ENCODE results near the gene PRKN. TPM values are rescaled to one million over a fixed set of nuclear protein-coding genes. Genes with fewer than 3 reads are reported as not detected.
A peak's percentile ranks its signal among the peaks of the same experiment; 100 is the strongest.

PRKN gene
- total RNA-seq, 1 donor from 2014 or later, result 2.6 TPM

DNA sequence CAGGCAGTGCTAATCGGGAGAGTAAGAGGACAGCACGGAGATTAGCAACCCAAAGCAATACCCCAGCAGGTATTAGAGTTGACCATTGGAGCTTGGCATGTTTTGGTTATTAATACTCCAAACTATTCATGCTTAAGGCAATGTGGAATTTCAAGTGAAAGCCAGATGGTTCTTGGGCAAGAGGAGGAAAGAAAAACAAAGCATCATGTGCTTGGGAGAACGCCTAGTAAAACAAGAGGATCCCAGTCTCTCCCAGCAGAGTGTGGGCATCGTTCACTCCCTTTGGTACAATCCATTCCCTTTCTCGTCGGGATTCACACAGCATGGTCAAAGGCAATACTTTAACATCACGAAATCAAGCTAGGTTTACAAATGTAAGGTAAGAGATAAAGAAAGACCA lies 349.8 kb downstream of the PRKN start:
- intact Hi-C loops (cut with DNase I), result loop anchor here (2.0 kb wide), 1 partner anchor 13 kb away; no protein-coding TSS in a partner anchor
- no peak for TF ChIP-seq CTCF (IDR thresholded peaks at IDR 0.05)
- no peaks in the 10 kb centered on the region for H3K27me3 ChIP-seq
- no peak overlapping the region for H3K4me3 ChIP-seq
- DNase-seq (ENCODE audit: low spot score in 2 of 2), result no peak
- no peaks in the 10 kb centered on the region for H3K36me3 ChIP-seq
- H3K9me3 ChIP-seq, result no peaks in the 10 kb centered on the region
- peak overlapping the region; percentile 21 to 57 for H3K27ac ChIP-seq
- peaks cover 4 to 7% of the 10 kb centered on the region in 2 donors for H3K4me1 ChIP-seq

DNA sequence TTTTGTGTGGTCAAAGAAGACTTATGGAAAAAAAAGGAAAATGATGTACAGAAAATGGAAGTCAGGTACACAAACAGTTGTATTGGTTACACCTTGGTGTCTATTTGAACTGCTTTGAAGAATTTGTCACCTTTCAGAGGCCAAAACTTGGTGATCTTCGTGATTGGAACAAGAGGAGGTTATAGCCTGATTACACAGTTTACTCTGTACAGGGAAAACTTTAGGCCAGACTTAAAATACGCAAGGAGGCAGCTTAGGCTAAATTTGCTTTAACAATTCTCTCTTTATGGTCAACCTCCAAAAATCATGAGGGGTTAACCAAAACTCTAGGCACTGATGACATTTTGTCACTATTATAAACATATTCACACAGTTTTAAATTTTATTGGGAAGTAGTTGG lies 353.7 kb downstream of the PRKN start:
- no peak for TF ChIP-seq CTCF (IDR thresholded peaks at IDR 0.05)
- Histone ChIP-seq H3K27ac (no peak overlapping the region), H3K4me3 (no peak overlapping the region), H3K9me3 (no peaks in the 10 kb centered on the region), H3K36me3 (no peaks in the 10 kb centered on the region), H3K27me3 (no peaks in the 10 kb centered on the region), H3K4me1 (peaks cover 4 to 7% of the 10 kb centered on the region in 2 donors)
- intact Hi-C loops (cut with DNase I), result no loop called here
- DNase-seq (ENCODE audit: low spot score in 2 of 2), result no peak

DNA sequence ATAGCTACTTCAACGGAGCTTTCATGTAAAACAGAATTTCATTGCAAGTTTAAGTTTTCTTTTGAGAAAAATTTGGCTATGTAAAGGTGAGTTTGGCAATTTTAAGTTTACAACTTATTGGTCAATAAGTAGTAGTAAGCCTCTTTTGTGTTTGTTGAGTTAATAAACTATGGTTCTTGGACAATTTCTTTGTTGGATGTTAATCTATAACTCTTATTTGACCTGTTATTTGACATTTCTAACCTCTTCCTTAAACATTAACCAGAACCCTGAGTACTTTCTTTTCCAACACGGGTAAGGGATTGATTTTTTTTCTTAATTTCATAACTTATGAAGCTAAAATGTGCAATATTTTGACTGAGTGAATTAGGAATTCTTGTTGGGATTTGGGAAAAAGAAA lies 354.4 kb downstream of the PRKN start:
- Histone ChIP-seq H3K4me3 (no peak overlapping the region), H3K4me1 (peaks cover 1 to 4% of the 10 kb centered on the region in 2 donors), H3K9me3 (no peaks in the 10 kb centered on the region), H3K36me3 (no peaks in the 10 kb centered on the region), H3K27me3 (no peaks in the 10 kb centered on the region), H3K27ac (no peak overlapping the region)
- no peak for TF ChIP-seq CTCF (IDR thresholded peaks at IDR 0.05)
- intact Hi-C loops (cut with DNase I), result no loop called here
- no peak for DNase-seq (ENCODE audit: low spot score in 2 of 2)

GRCh38 chr6:162372106-162372505 lies 355.5 kb downstream of the PRKN start:
- Histone ChIP-seq H3K27ac (no peak overlapping the region), H3K4me3 (no peak overlapping the region), H3K9me3 (no peaks in the 10 kb centered on the region), H3K36me3 (no peaks in the 10 kb centered on the region), H3K4me1 (peaks cover 0 to under 1% of the 10 kb centered on the region in 2 donors), H3K27me3 (no peaks in the 10 kb centered on the region)
- intact Hi-C loops (cut with DNase I), result no loop called here
- TF ChIP-seq CTCF (IDR thresholded peaks at IDR 0.05), result no peak
- no peak for DNase-seq (ENCODE audit: low spot score in 2 of 2)

DNA sequence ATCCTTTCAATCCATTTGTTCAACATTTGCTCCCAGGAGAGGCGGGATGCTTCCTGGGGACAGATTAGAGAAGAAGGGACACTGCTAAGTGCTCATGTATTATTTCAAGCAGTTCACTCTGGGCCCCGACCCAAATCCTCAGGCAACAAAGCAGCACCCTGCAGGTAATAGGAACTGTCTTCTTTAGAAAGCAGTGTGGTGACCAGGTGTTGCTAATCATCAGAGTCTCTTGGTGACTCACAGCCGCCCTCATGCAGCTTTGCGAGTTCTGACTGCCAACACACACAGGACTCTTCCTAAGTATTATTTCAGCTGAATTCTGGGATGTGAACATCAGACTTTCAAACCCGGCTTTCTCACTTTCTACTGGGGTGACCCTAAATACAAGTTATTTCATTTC lies 356.4 kb downstream of the PRKN start:
- Histone ChIP-seq H3K36me3 (no peaks in the 10 kb centered on the region), H3K9me3 (no peaks in the 10 kb centered on the region), H3K27ac (no peak overlapping the region), H3K4me3 (no peak overlapping the region), H3K4me1 (no peaks in the 10 kb centered on the region), H3K27me3 (no peaks in the 10 kb centered on the region)
- no peak for DNase-seq (ENCODE audit: low spot score in 2 of 2)
- intact Hi-C loops (cut with DNase I), result no loop called here
- no peak for TF ChIP-seq CTCF (IDR thresholded peaks at IDR 0.05)

GRCh38 chr6:162369091-162369490 lies 358.5 kb downstream of the PRKN start:
- no peak overlapping the region for H3K27ac ChIP-seq
- no peaks in the 10 kb centered on the region for H3K27me3 ChIP-seq
- no peaks in the 10 kb centered on the region for H3K4me1 ChIP-seq
- DNase-seq (ENCODE audit: low spot score in 2 of 2), result no peak
- no peak overlapping the region for H3K4me3 ChIP-seq
- H3K36me3 ChIP-seq, result no peaks in the 10 kb centered on the region
- no peaks in the 10 kb centered on the region for H3K9me3 ChIP-seq
- no peak for TF ChIP-seq CTCF (IDR thresholded peaks at IDR 0.05)
- intact Hi-C loops (cut with DNase I), result no loop called here
